GM12873 (cell line): ENCODE data around the gene RNF175.

Source experiments
- TF ChIP-seq, protein P1 (sequence below): IDR thresholded peaks from 2 replicates; pipeline ENCODE4 v1.5.1; 2012; ENCODE audit warnings: low read depth, mild to moderate bottlenecking, moderate library complexity, low read length, control low read depth; ENCODE audit not compliant: insufficient read depth; ENCODE audit errors: missing control alignments

Gene RNF175

DNA sequence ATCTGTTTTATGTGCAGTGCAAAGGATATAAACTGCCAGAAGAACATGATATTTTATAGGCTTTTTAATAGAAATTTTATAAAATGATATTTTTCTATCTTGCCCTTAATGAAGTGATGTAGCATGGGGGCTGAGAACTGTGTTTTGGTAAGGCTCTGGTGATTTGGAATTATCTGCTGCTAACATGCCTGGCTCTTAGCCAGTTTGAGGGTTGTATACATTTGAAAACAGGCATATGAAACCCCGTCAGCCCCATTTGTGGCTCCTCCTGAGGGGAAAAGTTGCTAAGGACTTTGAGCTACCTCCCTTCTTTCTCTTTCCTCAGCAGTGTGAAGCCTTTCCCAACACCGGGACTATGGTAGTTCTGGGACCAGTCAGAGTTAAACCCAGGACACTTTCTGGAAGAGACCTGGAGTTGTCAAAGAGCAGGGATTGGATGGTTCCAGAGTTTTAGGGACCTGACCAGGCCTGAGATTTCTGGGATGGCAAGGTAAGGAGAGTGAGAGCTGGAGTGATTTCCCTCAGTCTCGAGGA, 24.4 kb upstream of the RNF175 start:
- TF ChIP-seq, protein P1, sequence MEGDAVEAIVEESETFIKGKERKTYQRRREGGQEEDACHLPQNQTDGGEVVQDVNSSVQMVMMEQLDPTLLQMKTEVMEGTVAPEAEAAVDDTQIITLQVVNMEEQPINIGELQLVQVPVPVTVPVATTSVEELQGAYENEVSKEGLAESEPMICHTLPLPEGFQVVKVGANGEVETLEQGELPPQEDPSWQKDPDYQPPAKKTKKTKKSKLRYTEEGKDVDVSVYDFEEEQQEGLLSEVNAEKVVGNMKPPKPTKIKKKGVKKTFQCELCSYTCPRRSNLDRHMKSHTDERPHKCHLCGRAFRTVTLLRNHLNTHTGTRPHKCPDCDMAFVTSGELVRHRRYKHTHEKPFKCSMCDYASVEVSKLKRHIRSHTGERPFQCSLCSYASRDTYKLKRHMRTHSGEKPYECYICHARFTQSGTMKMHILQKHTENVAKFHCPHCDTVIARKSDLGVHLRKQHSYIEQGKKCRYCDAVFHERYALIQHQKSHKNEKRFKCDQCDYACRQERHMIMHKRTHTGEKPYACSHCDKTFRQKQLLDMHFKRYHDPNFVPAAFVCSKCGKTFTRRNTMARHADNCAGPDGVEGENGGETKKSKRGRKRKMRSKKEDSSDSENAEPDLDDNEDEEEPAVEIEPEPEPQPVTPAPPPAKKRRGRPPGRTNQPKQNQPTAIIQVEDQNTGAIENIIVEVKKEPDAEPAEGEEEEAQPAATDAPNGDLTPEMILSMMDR = no peak

GRCh38 chr4:153782581-153782980, 22.8 kb upstream of the RNF175 start:
- TF ChIP-seq, protein P1 = no peak

DNA sequence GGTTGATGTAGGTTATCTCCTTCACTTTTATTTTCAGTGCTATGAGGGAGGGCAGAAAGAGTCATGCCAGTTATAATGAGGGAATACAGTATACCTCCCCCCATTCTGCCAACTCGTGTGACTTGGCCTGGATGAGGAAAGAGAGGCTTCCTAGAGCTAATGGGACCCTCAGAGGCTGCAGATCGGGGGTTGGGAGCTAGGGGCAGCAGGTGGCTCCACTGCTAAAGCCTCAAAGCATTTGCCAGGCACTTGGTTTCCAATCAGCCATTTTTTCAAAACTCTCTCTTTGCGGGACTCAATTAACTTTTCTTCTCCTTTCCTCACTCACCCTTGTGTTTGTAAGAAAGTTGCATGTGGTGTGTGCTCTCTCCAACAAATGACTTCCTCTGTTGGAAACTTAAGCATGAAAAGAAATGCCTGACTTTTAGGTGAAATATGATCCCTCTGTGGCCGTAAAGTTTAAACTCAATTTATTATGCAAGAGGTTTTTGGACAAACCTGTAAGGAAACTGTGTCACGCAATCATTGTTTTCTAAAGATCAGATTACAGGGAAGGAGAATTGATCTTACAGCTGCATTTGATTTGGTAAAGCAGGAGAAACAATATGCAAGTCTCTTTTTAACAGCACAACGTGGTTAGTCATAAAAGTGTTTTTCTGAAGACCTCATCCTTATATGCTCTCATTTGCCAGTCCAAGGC, 22.0 kb upstream of the RNF175 start:
- TF ChIP-seq, protein P1 = no peak

DNA sequence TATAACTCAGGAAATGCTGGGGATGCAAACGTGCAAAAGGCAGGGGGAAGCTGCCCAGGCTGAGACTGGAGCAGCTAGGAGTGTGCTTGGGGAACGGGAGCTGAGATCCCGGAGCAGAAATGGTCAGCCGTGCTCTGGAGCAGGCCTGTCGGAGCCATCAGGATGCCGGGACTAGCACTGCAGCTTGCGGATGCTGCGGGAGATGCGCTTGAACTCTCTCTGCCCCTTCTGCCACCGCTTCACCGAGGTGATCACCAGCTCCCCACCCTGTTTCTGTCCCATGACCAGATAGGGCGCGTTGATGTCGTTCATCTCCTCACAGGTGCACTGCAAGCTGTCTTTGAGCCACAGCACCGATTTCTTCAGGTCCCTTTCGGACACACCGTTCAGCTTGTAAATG, 21.5 kb upstream of the RNF175 start:
- TF ChIP-seq, protein P1 = no peak

GRCh38 chr4:153780876-153781275, 21.1 kb upstream of the RNF175 start:
- TF ChIP-seq, protein P1 = no peak

- TF ChIP-seq, protein P1 = no peak
Measured at GRCh38 chr4:153780221-153780620, 20.4 kb upstream of the RNF175 start.

DNA sequence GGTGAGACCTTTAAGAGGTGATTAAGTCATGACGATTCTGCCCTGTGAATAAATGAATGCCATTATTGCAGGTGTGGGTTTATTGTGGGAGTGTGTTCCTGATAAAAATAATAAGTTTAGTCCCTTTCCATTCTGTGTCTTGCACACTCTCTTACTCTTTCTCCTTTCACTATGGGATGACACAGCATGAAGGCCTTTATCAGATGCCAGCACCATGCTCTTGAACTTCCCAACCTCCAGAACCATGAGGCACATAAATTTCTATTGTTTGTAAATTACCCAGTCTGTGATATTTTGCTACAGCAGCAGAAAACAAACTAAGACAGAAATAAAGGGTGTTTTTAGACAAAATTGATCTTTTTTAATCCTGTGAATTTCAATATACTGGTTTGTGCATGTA, 18.6 kb upstream of the RNF175 start:
- TF ChIP-seq, protein P1 = no peak

- TF ChIP-seq, protein P1 = no peak
Measured at GRCh38 chr4:153777421-153777820, 17.6 kb upstream of the RNF175 start.
